GM12865 (cell line): ENCODE results near the gene ANO4.
"Not testable (repeated sequence)": the region's sequence is repeated elsewhere in the genome, so short reads cannot be mapped to it uniquely, and the experiment has no call there.

Experiments used
- DNase-seq: peaks from one replicate; pipeline ENCODE4 v3.0.0; 2010; ENCODE audit warnings: low read depth
- H3K4me3 ChIP-seq: 2 replicates; pipeline ENCODE4 v1.5.1; 2011; ENCODE audit warnings: mild to moderate bottlenecking, low read depth, low read length, control low read depth
- CTCF ChIP-seq: IDR thresholded peaks from 2 replicates; pipeline ENCODE4 v1.5.1; 2011; ENCODE audit warnings: low read length, control low read depth, low read depth, inconsistent platforms; ENCODE audit not compliant: insufficient read depth; ENCODE audit errors: missing control alignments

Gene ANO4

GRCh38 chr12:101086490-101087135 lies 292.0 kb downstream of the ANO4 start:
- no peak overlapping the region for H3K4me3 ChIP-seq
- DNase-seq, result no peak
- no peak for TF ChIP-seq CTCF

- no peak overlapping the region for H3K4me3 ChIP-seq
- no peak for DNase-seq
- no peak for TF ChIP-seq CTCF
Measured at GRCh38 chr12:101087920-101088319, 293.3 kb downstream of the ANO4 start.

GRCh38 chr12:101089271-101089670 lies 294.7 kb downstream of the ANO4 start:
- no peak for DNase-seq
- TF ChIP-seq CTCF, result no peak
- H3K4me3 ChIP-seq, result no peak overlapping the region

GRCh38 chr12:101090222-101090621 lies 295.6 kb downstream of the ANO4 start:
- DNase-seq, result not testable (repeated sequence)

GRCh38 chr12:101097829-101098580 lies 303.4 kb downstream of the ANO4 start:
- DNase-seq, result no peak
- TF ChIP-seq CTCF, result no peak
- no peak overlapping the region for H3K4me3 ChIP-seq

More at GRCh38 chr12:101090222-101090621, 295.6 kb downstream of the ANO4 start:
- not testable (repeated sequence) for H3K4me3 ChIP-seq

- no peak for DNase-seq
- no peak for TF ChIP-seq CTCF
- no peak overlapping the region for H3K4me3 ChIP-seq
Measured at GRCh38 chr12:101107032-101107763, 312.6 kb downstream of the ANO4 start.

GRCh38 chr12:101108130-101108529 lies 313.6 kb downstream of the ANO4 start:
- no peak for TF ChIP-seq CTCF
- no peak overlapping the region for H3K4me3 ChIP-seq
- no peak for DNase-seq
